HEK293 (cell line): ENCODE results near the gene CADPS.
A peak's percentile ranks its signal among the peaks of the same experiment; 100 is the strongest.

Source experiments
- CTCF ChIA-PET: fragments of 350-600 bp; formaldehyde crosslinking; extraction: SDS; loops from one replicate; lab custom pipeline; 2021; ENCODE audit warnings: antibody characterized with exemption; lab: Yijun Ruan, JAX
- POLR2A ChIA-PET: fragments of 300-600 bp; formaldehyde crosslinking; extraction: SDS; loops from one replicate; lab custom pipeline; 2020; ENCODE audit warnings: antibody characterized with exemption, inconsistent platforms; lab: Yijun Ruan, JAX
- H3K27ac ChIP-seq: fragments of 200-500 bp; sonication (Bioruptor generic); 2 replicates; pipeline ENCODE4 v1.5.1; 2014; ENCODE audit warnings: low read depth, low read length, control low read depth, inconsistent platforms; ENCODE audit errors: extremely low read depth
- H3K36me3 ChIP-seq, 2 experiments: fragments of 200-500 bp in 1 of 2; sonication (Bioruptor generic) in 1 of 2; 1 replicate in 1 of 2; 2 replicates in 1 of 2; pipeline ENCODE4 v1.5.1; 2014 to 2017; ENCODE audit warnings: inconsistent platforms in 2 of 2, low read length in 2 of 2; ENCODE audit not compliant: control insufficient read depth in 2 of 2, insufficient read depth in 1 of 2
- H3K4me1 ChIP-seq: fragments of 200-500 bp; sonication (Bioruptor generic); 2 replicates; pipeline ENCODE4 v1.5.1; 2014; ENCODE audit warnings: mild to moderate bottlenecking, low read length, inconsistent platforms; ENCODE audit not compliant: control insufficient read depth, insufficient read depth
- H3K4me3 ChIP-seq: 2 replicates; pipeline ENCODE4 v1.5.1; 2011; ENCODE audit warnings: low read depth, mild to moderate bottlenecking, control low read depth, low read length, moderate library complexity
- H3K9me3 ChIP-seq: fragments of 200-500 bp; sonication (Bioruptor generic); 2 replicates; pipeline ENCODE4 v1.5.1; 2014; ENCODE audit warnings: low read depth, low read length, inconsistent platforms; ENCODE audit not compliant: control insufficient read depth, insufficient read depth
- CTCF ChIP-seq: fragments of 450-650 bp; formaldehyde crosslinking; IDR thresholded peaks from 2 replicates; pipeline ENCODE4 v1.5.1; 2016; ENCODE audit warnings: missing biosample characterization, missing genetic modification characterization
- SP3 ChIP-seq: fragments of 450-650 bp; formaldehyde crosslinking; IDR thresholded peaks from 2 replicates; pipeline ENCODE4 v1.5.1; 2016; ENCODE audit warnings: missing biosample characterization, missing genetic modification characterization
- ZBTB6 ChIP-seq: fragments of 450-650 bp; formaldehyde crosslinking; IDR thresholded peaks from 2 replicates; pipeline ENCODE4 v1.5.1; 2017; ENCODE audit warnings: missing biosample characterization, missing genetic modification characterization
- ZFP3 ChIP-seq: fragments of 450-650 bp; formaldehyde crosslinking; IDR thresholded peaks from 2 replicates; pipeline ENCODE4 v1.5.1; 2016; ENCODE audit warnings: low read depth, missing biosample characterization, missing genetic modification characterization
- ZFP69B ChIP-seq: fragments of 450-650 bp; formaldehyde crosslinking; IDR thresholded peaks from 2 replicates; pipeline ENCODE4 v1.5.1; 2016; ENCODE audit warnings: missing biosample characterization, missing genetic modification characterization
- ZNF140 ChIP-seq: fragments of 450-650 bp; formaldehyde crosslinking; IDR thresholded peaks from 2 replicates; pipeline ENCODE4 v1.5.1; 2016; ENCODE audit warnings: missing biosample characterization, missing genetic modification characterization
- ZNF26 ChIP-seq: fragments of 450-650 bp; formaldehyde crosslinking; IDR thresholded peaks from 2 replicates; pipeline ENCODE4 v1.5.1; 2016; ENCODE audit warnings: missing biosample characterization, missing genetic modification characterization
- ZNF292 ChIP-seq: fragments of 450-650 bp; formaldehyde crosslinking; IDR thresholded peaks from 2 replicates; pipeline ENCODE4 v1.5.1; 2016; ENCODE audit warnings: low read depth, missing biosample characterization, missing genetic modification characterization, borderline replicate concordance
- ZNF571 ChIP-seq: fragments of 450-650 bp; formaldehyde crosslinking; IDR thresholded peaks from 2 replicates; pipeline ENCODE4 v1.5.0; 2017; ENCODE audit warnings: missing biosample characterization, missing genetic modification characterization
- ZNF654 ChIP-seq: fragments of 450-650 bp; formaldehyde crosslinking; IDR thresholded peaks from 2 replicates; pipeline ENCODE4 v1.5.1; 2016; ENCODE audit warnings: low read depth, missing biosample characterization, missing genetic modification characterization
- ZNF747 ChIP-seq: fragments of 450-650 bp; formaldehyde crosslinking; IDR thresholded peaks from 2 replicates; pipeline ENCODE4 v1.5.1; 2016; ENCODE audit warnings: missing biosample characterization, missing genetic modification characterization
- ZNF768 ChIP-seq: fragments of 450-650 bp; formaldehyde crosslinking; IDR thresholded peaks from 2 replicates; pipeline ENCODE4 v1.5.1; 2018; ENCODE audit warnings: missing biosample characterization, mild to moderate bottlenecking, missing genetic modification characterization
- ZSCAN30 ChIP-seq: fragments of 450-650 bp; IDR thresholded peaks from 2 replicates; pipeline ENCODE4 v1.5.1; 2018; ENCODE audit warnings: missing biosample characterization, mild to moderate bottlenecking, missing genetic modification characterization, moderate library complexity

Gene CADPS

GRCh38 chr3:62558549-62559112 lies 316.6 kb downstream of the CADPS start:
- POLR2A ChIA-PET, result no interaction called here
- CTCF ChIA-PET, result interaction anchor here (0.8 to 6.0 kb wide), 5 partner anchors 20 to 357 kb away, joined by 3 to 27 read pairs (median 8); no protein-coding TSS in a partner anchor
- Histone ChIP-seq H3K9me3 (no peaks in the 10 kb centered on the region), H3K36me3 (no peaks in the 10 kb centered on the region), H3K4me1 (no peaks in the 10 kb centered on the region), H3K4me3 (no peak overlapping the region), H3K27ac (no peak overlapping the region)
- TF ChIP-seq ZFP69B (tag by site-specific recombination) (no peak), ZSCAN30 (no peak), ZFP3 (tag by site-specific recombination) (no peak), ZBTB6 (tag by site-specific recombination) (no peak), CTCF (tag by site-specific recombination) (0 out of 2 replicates have a peak, but pooled peaks have one; percentile 34), ZNF654 (tag by site-specific recombination) (peak; percentile 70), ZNF292 (tag by site-specific recombination) (no peak), ZNF140 (tag by site-specific recombination) (no peak), ZNF571 (no peak), SP3 (tag by site-specific recombination) (no peak)

- TF ChIP-seq ZNF140 (tag by site-specific recombination) (no peak), ZNF747 (tag by site-specific recombination) (no peak)
- CTCF ChIA-PET, result interaction anchor here (1.7 to 6.0 kb wide), 4 partner anchors 19 to 357 kb away, joined by 5 to 27 read pairs (median 15); no protein-coding TSS in a partner anchor
- H3K36me3 ChIP-seq, result no peaks in the 10 kb centered on the region
- no peak overlapping the region for H3K27ac ChIP-seq
- no peaks in the 10 kb centered on the region for H3K9me3 ChIP-seq
- no peak overlapping the region for H3K4me3 ChIP-seq
- POLR2A ChIA-PET, result no interaction called here
- no peaks in the 10 kb centered on the region for H3K4me1 ChIP-seq
Observed at GRCh38 chr3:62557983-62558382, 317.2 kb downstream of the CADPS start.

- Histone ChIP-seq H3K9me3 (no peaks in the 10 kb centered on the region), H3K4me3 (no peak overlapping the region), H3K36me3 (no peaks in the 10 kb centered on the region), H3K27ac (no peak overlapping the region), H3K4me1 (no peaks in the 10 kb centered on the region)
- CTCF ChIA-PET, result interaction anchor here (3.8 to 6.0 kb wide), 2 partner anchors 226 to 356 kb away, joined by 22 to 27 read pairs; no protein-coding TSS in a partner anchor
- POLR2A ChIA-PET, result no interaction called here
- TF ChIP-seq ZNF26 (tag by site-specific recombination), result no peak
- TF ChIP-seq ZNF768, result 0 out of 2 replicates have a peak, but pooled peaks have one; percentile 35
Observed at GRCh38 chr3:62557450-62557849, 317.8 kb downstream of the CADPS start.
